GM12892 (cell line): ENCODE data around the gene ZFHX3.

Experiments used
- POLR2A ChIP-seq: IDR thresholded peaks from 2 replicates; pipeline ENCODE4 v1.6.1; 2011; ENCODE audit warnings: low read depth, low read length, control low read depth
- POLR2AphosphoS5 ChIP-seq: IDR thresholded peaks from 2 replicates; pipeline ENCODE4 v1.6.1; 2011; ENCODE audit warnings: low read depth, low read length, control low read depth
- TAF1 ChIP-seq: IDR thresholded peaks from 2 replicates; pipeline ENCODE4 v1.6.1; 2011; ENCODE audit warnings: low read depth, mild to moderate bottlenecking, control low read depth, low read length, borderline replicate concordance

DNA sequence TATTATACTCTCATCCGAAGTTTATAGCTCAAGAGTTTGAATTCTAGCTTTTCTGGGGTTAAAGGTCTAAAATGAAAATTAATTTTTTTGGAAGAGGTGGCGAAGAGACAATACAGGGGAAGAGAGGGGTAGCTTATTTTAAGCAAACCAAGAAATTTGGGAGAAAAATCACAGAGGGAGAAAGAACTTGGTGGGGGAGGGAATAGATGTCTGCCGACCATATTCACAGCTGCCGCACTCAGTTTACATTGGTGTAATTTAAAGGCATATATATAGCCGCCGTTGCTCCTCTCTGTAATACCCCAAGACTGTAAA, 6.5 kb upstream of the ZFHX3 start:
- no peak for TF ChIP-seq POLR2AphosphoS5
- no peak for TF ChIP-seq POLR2A
- TF ChIP-seq TAF1, result no peak
